ENCODE data around the gene PRUNE2.

PRUNE2 gene

DNA sequence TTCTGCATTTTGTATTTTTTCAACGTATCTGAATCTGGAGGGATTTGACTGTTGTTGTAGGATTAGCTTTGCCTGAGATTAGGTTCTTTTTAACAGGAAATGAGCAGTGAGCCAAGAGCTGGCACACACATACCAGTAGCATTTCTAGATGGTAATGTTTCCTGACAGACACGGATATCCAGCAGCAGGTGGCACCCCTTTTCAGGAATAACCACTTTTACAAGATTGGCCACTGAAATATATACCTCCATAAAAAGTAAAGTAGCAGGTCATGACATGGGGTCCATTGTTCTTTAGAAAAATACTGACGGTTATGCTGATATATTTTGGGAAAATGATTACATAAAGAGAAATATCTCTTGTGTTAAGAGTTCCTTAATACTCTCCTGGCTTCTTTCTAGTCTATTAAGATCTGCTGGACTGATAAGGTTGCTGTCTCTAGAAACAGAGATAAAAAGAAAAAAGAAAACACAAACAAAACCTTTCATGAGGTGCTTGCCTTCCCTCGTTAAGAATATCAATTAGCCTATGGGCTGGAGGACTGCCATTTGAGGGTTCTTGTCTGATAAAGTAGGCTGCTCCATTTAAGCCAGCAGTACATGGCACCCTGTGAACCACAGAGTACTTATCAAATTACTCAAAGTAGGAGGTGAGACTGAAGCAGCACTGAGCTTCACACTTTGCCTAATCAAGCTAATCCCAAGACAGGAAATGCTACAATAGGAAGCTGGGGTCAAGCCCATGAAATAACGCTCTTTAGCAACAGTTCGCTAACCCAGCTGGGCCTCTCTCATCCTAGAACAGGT, 243.2 kb downstream of the PRUNE2 start:
- H3K4me3 ChIP-seq (ENCODE audit: low read depth, low read length) = no peak overlapping the region
- TF ChIP-seq, protein P1, sequence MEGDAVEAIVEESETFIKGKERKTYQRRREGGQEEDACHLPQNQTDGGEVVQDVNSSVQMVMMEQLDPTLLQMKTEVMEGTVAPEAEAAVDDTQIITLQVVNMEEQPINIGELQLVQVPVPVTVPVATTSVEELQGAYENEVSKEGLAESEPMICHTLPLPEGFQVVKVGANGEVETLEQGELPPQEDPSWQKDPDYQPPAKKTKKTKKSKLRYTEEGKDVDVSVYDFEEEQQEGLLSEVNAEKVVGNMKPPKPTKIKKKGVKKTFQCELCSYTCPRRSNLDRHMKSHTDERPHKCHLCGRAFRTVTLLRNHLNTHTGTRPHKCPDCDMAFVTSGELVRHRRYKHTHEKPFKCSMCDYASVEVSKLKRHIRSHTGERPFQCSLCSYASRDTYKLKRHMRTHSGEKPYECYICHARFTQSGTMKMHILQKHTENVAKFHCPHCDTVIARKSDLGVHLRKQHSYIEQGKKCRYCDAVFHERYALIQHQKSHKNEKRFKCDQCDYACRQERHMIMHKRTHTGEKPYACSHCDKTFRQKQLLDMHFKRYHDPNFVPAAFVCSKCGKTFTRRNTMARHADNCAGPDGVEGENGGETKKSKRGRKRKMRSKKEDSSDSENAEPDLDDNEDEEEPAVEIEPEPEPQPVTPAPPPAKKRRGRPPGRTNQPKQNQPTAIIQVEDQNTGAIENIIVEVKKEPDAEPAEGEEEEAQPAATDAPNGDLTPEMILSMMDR (IDR thresholded peaks at IDR 0.05; ENCODE audit: low read depth, low read length) = no peak

DNA sequence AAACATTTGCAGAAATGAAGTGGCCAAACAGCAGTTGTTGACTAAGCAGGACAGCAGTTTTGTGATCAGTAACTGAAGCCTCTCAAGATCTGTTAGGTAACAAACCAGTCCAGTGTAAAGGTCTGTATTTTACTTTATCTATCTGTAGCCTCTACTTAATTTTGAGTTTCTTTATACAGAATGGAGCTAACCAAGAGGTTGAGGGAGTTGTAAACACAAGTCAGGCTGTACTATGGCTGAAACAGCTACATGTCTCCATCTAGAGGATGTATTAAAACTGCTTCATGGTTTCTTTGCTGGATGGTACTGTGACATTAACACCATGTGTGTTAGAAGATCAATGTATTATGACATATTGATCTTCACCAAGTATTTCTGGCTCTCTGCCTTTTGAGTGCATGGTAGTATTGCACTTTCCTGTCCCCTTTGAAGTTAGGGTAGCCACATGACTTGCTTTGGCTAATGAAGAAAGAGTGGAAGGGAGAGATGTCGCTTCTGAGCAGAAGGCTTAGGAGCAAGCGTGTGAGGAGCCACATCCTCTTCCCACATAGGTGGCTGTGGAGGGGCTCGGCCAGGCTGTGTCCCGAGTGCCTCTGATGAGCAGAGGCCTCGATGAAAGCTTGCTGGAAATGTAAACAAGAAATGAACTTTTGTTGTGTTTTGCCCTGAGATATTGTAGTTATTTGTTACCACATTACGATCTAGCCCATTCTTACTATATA, 247.2 kb downstream of the PRUNE2 start:
- H3K4me3 ChIP-seq (ENCODE audit: low read depth, low read length) = no peak overlapping the region
- TF ChIP-seq, protein P1 (IDR thresholded peaks at IDR 0.05; ENCODE audit: low read depth, low read length) = peak; percentile 20; the same call in 1 of the 2 replicates

DNA sequence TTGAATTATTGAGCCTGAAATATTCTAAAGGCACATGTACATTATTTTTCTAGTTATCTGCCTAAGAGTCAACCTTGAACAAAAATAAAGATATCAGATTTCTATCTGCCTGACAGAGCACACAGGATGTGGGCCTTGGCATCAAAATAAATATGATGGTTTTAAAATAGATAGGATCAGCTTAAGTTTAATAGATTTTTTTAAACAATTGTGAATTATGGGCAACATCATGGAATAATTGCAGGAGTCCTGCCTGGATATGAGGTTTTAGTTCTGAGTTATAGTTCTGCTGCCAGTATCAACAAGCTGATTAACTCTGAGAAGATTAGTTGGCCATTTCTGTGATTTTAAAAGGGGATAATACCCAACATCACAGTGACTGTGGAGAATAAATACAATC, 248.6 kb downstream of the PRUNE2 start:
- TF ChIP-seq, protein P1 (IDR thresholded peaks at IDR 0.05; ENCODE audit: low read depth, low read length) = no peak
- no peak overlapping the region for H3K4me3 ChIP-seq (ENCODE audit: low read depth, low read length)

DNA sequence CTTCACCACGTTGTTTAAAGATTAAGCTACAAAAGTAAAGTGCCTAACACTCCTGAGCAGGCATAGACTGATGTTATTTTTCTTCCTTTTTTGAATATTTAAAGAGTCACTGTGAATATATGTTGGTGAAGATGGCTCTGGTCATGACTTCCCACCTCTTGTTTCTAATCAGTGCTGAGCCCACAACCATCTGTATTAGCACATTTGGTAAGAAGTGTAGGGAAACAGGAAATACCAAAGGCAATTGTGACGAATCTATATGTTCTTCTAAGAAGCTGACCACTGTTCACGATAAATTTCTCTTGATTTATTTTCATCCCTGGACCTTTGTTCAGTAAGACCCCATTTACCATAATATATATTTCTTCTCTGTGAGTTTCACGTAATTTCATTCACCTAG, 249.9 kb downstream of the PRUNE2 start:
- H3K4me3 ChIP-seq (ENCODE audit: low read depth, low read length) = no peak overlapping the region
- TF ChIP-seq, protein P1 (IDR thresholded peaks at IDR 0.05; ENCODE audit: low read depth, low read length) = no peak

DNA sequence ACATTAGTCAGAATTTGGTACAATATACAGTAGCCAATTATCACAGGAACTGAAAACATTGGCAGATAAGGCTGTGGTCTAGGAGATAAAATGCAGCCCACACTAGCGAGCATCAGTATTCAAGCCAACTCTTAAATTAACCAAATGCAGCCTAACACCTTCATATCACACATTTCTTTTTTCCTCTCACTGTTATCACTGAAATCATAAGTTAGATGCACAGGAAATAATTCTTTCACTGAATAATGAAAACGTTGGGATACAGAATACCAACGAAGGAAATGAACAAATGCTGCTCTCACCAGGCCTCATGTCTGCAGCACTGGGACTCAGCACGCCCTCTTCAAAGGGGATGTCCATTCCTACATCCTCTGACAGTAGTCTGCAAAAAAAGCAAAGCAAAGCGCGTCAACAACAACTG, 250.8 kb downstream of the PRUNE2 start:
- no peak overlapping the region for H3K4me3 ChIP-seq (ENCODE audit: low read depth, low read length)
- TF ChIP-seq, protein P1 (IDR thresholded peaks at IDR 0.05; ENCODE audit: low read depth, low read length) = no peak

DNA sequence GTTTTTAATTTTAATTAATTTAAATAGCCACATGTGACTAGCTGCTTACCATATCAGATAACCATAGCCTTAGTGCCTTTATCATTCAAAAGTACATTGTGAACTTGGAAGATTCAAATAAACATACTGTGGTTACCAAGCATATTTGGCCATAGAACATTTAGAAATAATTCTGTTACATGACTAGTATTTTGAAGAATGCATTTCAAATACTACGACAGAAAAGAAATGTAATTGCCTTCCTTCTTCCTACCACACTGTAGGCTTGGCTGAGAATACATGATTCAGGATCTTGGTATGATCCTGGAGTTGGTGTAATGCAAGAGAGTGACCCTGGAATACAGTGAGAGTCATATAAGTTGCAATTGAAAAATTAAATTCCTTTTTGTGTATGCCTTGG, 251.3 kb downstream of the PRUNE2 start:
- H3K4me3 ChIP-seq (ENCODE audit: low read depth, low read length) = no peak overlapping the region

More for the DNA sequence above, 251.3 kb downstream of the PRUNE2 start:
- TF ChIP-seq, protein P1 (IDR thresholded peaks at IDR 0.05; ENCODE audit: low read depth, low read length) = no peak

All from WI38 (cell line).